Measurements from ENCODE around the gene AKT1.

The AKT1 gene

GRCh38 chr14:104786091-104786586, 9.4 kb downstream of the AKT1 start:
- DNase-seq (ENCODE audit: low read depth) = no peak

- no peak for DNase-seq (ENCODE audit: low read depth)
Observed at GRCh38 chr14:104785708-104786080, 9.9 kb downstream of the AKT1 start.

- DNase-seq (ENCODE audit: low read depth) = no peak
Observed at GRCh38 chr14:104784846-104785707, 10.5 kb downstream of the AKT1 start.

GRCh38 chr14:104784218-104784568, 11.4 kb downstream of the AKT1 start:
- DNase-seq (ENCODE audit: low read depth) = no peak

- DNase-seq (ENCODE audit: low read depth) = no peak
Observed at GRCh38 chr14:104783484-104784217, 11.9 kb downstream of the AKT1 start.

- no peak for DNase-seq (ENCODE audit: low read depth)
Observed at GRCh38 chr14:104782808-104783139, 12.8 kb downstream of the AKT1 start.

- DNase-seq (ENCODE audit: low read depth) = no peak
Observed at GRCh38 chr14:104782086-104782807, 13.3 kb downstream of the AKT1 start.

- no peak for DNase-seq (ENCODE audit: low read depth)
Observed at GRCh38 chr14:104781271-104782077, 14.1 kb downstream of the AKT1 start.

- DNase-seq (ENCODE audit: low read depth) = no peak
Observed at GRCh38 chr14:104780513-104781030, 15.0 kb downstream of the AKT1 start.

GRCh38 chr14:104779776-104780512, 15.6 kb downstream of the AKT1 start:
- no peak for DNase-seq (ENCODE audit: low read depth)

GRCh38 chr14:104778694-104779331, 16.7 kb downstream of the AKT1 start:
- no peak for DNase-seq (ENCODE audit: low read depth)

GRCh38 chr14:104777808-104778249, 17.7 kb downstream of the AKT1 start:
- DNase-seq (ENCODE audit: low read depth) = no peak

- DNase-seq (ENCODE audit: low read depth) = no peak
Observed at GRCh38 chr14:104776961-104777807, 18.4 kb downstream of the AKT1 start.

GRCh38 chr14:104776481-104776880, 19.1 kb downstream of the AKT1 start:
- no peak for DNase-seq (ENCODE audit: low read depth)

- no peak for DNase-seq (ENCODE audit: low read depth)
Observed at GRCh38 chr14:104775073-104775489, 20.5 kb downstream of the AKT1 start.

- DNase-seq (ENCODE audit: low read depth) = no peak
Observed at GRCh38 chr14:104774453-104775072, 21.0 kb downstream of the AKT1 start.

- no peak for DNase-seq (ENCODE audit: low read depth)
Observed at GRCh38 chr14:104773505-104774452, 21.8 kb downstream of the AKT1 start.
